Measurements from ENCODE around the gene KDSR.
A peak's percentile ranks its signal among the peaks of the same experiment; 100 is the strongest.

Gene KDSR

GRCh38 chr18:63367053-63367953, at the start of gene KDSR:
Gene KDSR (minus strand): TSS chr18:63367206. CDS start chr18:63367118, 88 bp downstream.
- DNase-seq = peak; percentile 80
- no peaks in the 10 kb centered on the region for H3K27me3 Mint-ChIP-seq
- peak; percentile 89 to 92 for ATAC-seq (replicated peaks)

GRCh38 chr18:63412953-63413352, 45.9 kb upstream of the KDSR start:
- H3K9me3 Mint-ChIP-seq = no peaks in the 10 kb centered on the region
- H3K4me3 Mint-ChIP-seq = no peak overlapping the region
- DNase-seq (no peak), ATAC-seq (replicated peaks) (no peak)
- H3K36me3 Mint-ChIP-seq = peaks cover 18 to 32% of the 10 kb centered on the region in 2 donors
- peaks cover 6 to 7% of the 10 kb centered on the region in 2 donors for H3K4me1 Mint-ChIP-seq
- H3K27me3 Mint-ChIP-seq = no peaks in the 10 kb centered on the region
- H3K27ac Mint-ChIP-seq = no peak overlapping the region

More at GRCh38 chr18:63367053-63367953, at the start of gene KDSR:
- H3K4me1 Mint-ChIP-seq = peaks cover 10 to 24% of the 10 kb centered on the region in 2 donors
- peaks cover 2 to 16% of the 10 kb centered on the region in 2 donors for H3K36me3 Mint-ChIP-seq
- H3K4me3 Mint-ChIP-seq = peak within 1 kb of the TSS; percentile 93 to 96
- peaks cover 0 to 8% of the 10 kb centered on the region in 2 donors for H3K9me3 Mint-ChIP-seq
- H3K27ac Mint-ChIP-seq = peak within 1 kb of the TSS; percentile 92

GRCh38 chr18:63410792-63411191, 43.8 kb upstream of the KDSR start:
- no peaks in the 10 kb centered on the region for H3K27me3 Mint-ChIP-seq
- H3K9me3 Mint-ChIP-seq = no peaks in the 10 kb centered on the region
- H3K27ac Mint-ChIP-seq = no peak overlapping the region
- H3K36me3 Mint-ChIP-seq = peaks cover 27 to 48% of the 10 kb centered on the region in 2 donors
- peaks cover 7 to 11% of the 10 kb centered on the region in 2 donors for H3K4me1 Mint-ChIP-seq
- DNase-seq = no peak
- no peak for ATAC-seq (replicated peaks)
- no peak overlapping the region for H3K4me3 Mint-ChIP-seq

GRCh38 chr18:63409301-63409700, 42.3 kb upstream of the KDSR start:
- H3K4me1 Mint-ChIP-seq = peaks cover 4 to 11% of the 10 kb centered on the region in 2 donors
- no peak overlapping the region for H3K27ac Mint-ChIP-seq
- H3K36me3 Mint-ChIP-seq = peaks cover 24 to 39% of the 10 kb centered on the region in 2 donors
- ATAC-seq (replicated peaks) (no peak), DNase-seq (no peak)
- no peaks in the 10 kb centered on the region for H3K27me3 Mint-ChIP-seq
- no peaks in the 10 kb centered on the region for H3K9me3 Mint-ChIP-seq
- H3K4me3 Mint-ChIP-seq = no peak overlapping the region

GRCh38 chr18:63407734-63408133, 40.7 kb upstream of the KDSR start:
- Mint-ChIP-seq H3K4me1 (peaks cover 0 to 5% of the 10 kb centered on the region in 2 donors), H3K9me3 (no peaks in the 10 kb centered on the region), H3K27ac (no peak overlapping the region), H3K27me3 (no peaks in the 10 kb centered on the region), H3K4me3 (no peak overlapping the region), H3K36me3 (peaks cover 23 to 36% of the 10 kb centered on the region in 2 donors)
- ATAC-seq (replicated peaks) = no peak
- no peak for DNase-seq

GRCh38 chr18:63405986-63406385, 39.0 kb upstream of the KDSR start:
- Mint-ChIP-seq H3K27ac (no peak overlapping the region), H3K9me3 (no peaks in the 10 kb centered on the region), H3K4me3 (no peak overlapping the region), H3K36me3 (peaks cover 26 to 42% of the 10 kb centered on the region in 2 donors), H3K4me1 (peaks cover 0 to 5% of the 10 kb centered on the region in 2 donors), H3K27me3 (no peaks in the 10 kb centered on the region)
- no peak for ATAC-seq (replicated peaks)
- no peak for DNase-seq

- Mint-ChIP-seq H3K36me3 (peaks cover 22 to 36% of the 10 kb centered on the region in 2 donors), H3K4me3 (no peak overlapping the region), H3K27me3 (no peaks in the 10 kb centered on the region), H3K9me3 (no peaks in the 10 kb centered on the region), H3K27ac (no peak overlapping the region), H3K4me1 (peaks cover 0 to under 1% of the 10 kb centered on the region in 2 donors)
- DNase-seq (no peak), ATAC-seq (replicated peaks) (no peak)
Measured at GRCh38 chr18:63402246-63403162, 35.5 kb upstream of the KDSR start.

GRCh38 chr18:63399300-63399699, 32.3 kb upstream of the KDSR start:
- Mint-ChIP-seq H3K27me3 (no peaks in the 10 kb centered on the region), H3K4me3 (no peak overlapping the region), H3K36me3 (peaks cover 15 to 29% of the 10 kb centered on the region in 2 donors), H3K4me1 (no peaks in the 10 kb centered on the region), H3K27ac (no peak overlapping the region), H3K9me3 (no peaks in the 10 kb centered on the region)
- DNase-seq (no peak), ATAC-seq (replicated peaks) (no peak)

GRCh38 chr18:63397349-63397748, 30.3 kb upstream of the KDSR start:
- Mint-ChIP-seq H3K27me3 (no peaks in the 10 kb centered on the region), H3K4me1 (no peaks in the 10 kb centered on the region), H3K4me3 (no peak overlapping the region), H3K9me3 (no peaks in the 10 kb centered on the region), H3K36me3 (peaks cover 10 to 17% of the 10 kb centered on the region in 2 donors), H3K27ac (peak overlapping the region; percentile 37)
- DNase-seq = no peak
- no peak for ATAC-seq (replicated peaks)

GRCh38 chr18:63395503-63395902, 28.5 kb upstream of the KDSR start:
- H3K27me3 Mint-ChIP-seq = no peaks in the 10 kb centered on the region
- H3K9me3 Mint-ChIP-seq = no peaks in the 10 kb centered on the region
- no peak for DNase-seq
- H3K4me1 Mint-ChIP-seq = no peaks in the 10 kb centered on the region
- peaks cover 13 to 15% of the 10 kb centered on the region in 2 donors for H3K36me3 Mint-ChIP-seq
- no peak overlapping the region for H3K27ac Mint-ChIP-seq
- no peak for ATAC-seq (replicated peaks)
- no peak overlapping the region for H3K4me3 Mint-ChIP-seq

GRCh38 chr18:63394954-63395353, 27.9 kb upstream of the KDSR start:
- H3K4me1 Mint-ChIP-seq = no peaks in the 10 kb centered on the region
- H3K27me3 Mint-ChIP-seq = no peaks in the 10 kb centered on the region
- H3K9me3 Mint-ChIP-seq = no peaks in the 10 kb centered on the region
- ATAC-seq (replicated peaks) (no peak), DNase-seq (no peak)
- H3K27ac Mint-ChIP-seq = no peak overlapping the region
- H3K36me3 Mint-ChIP-seq = peaks cover 13 to 15% of the 10 kb centered on the region in 2 donors
- no peak overlapping the region for H3K4me3 Mint-ChIP-seq

- H3K36me3 Mint-ChIP-seq = peaks cover 22 to 43% of the 10 kb centered on the region in 2 donors
- DNase-seq = no peak
- no peaks in the 10 kb centered on the region for H3K27me3 Mint-ChIP-seq
- no peaks in the 10 kb centered on the region for H3K4me1 Mint-ChIP-seq
- no peak overlapping the region for H3K27ac Mint-ChIP-seq
- no peak overlapping the region for H3K4me3 Mint-ChIP-seq
- H3K9me3 Mint-ChIP-seq = peaks cover 1 to 9% of the 10 kb centered on the region in 2 donors
- no peak for ATAC-seq (replicated peaks)
Measured at GRCh38 chr18:63387861-63388260, 20.9 kb upstream of the KDSR start.

- no peak for ATAC-seq (replicated peaks)
- no peak for DNase-seq
- Mint-ChIP-seq H3K27me3 (no peaks in the 10 kb centered on the region), H3K4me3 (no peak overlapping the region), H3K4me1 (peaks cover 5 to 12% of the 10 kb centered on the region in 2 donors), H3K9me3 (peaks cover 1 to 12% of the 10 kb centered on the region in 2 donors), H3K36me3 (peaks cover 17 to 50% of the 10 kb centered on the region in 2 donors), H3K27ac (no peak overlapping the region)
Measured at GRCh38 chr18:63382843-63383242, 15.8 kb upstream of the KDSR start.

GRCh38 chr18:63379639-63379962, 12.6 kb upstream of the KDSR start:
- H3K4me3 Mint-ChIP-seq = no peak overlapping the region
- no peaks in the 10 kb centered on the region for H3K27me3 Mint-ChIP-seq
- peaks cover 1 to 19% of the 10 kb centered on the region in 2 donors for H3K9me3 Mint-ChIP-seq
- ATAC-seq (replicated peaks) (no peak), DNase-seq (no peak)
- H3K27ac Mint-ChIP-seq = no peak overlapping the region
- H3K36me3 Mint-ChIP-seq = peaks cover 16 to 42% of the 10 kb centered on the region in 2 donors
- peaks cover 7 to 12% of the 10 kb centered on the region in 2 donors for H3K4me1 Mint-ChIP-seq
